Measurements from ENCODE around the gene MLH1. TPM values are rescaled to one million over a fixed set of nuclear protein-coding genes. Genes with fewer than 3 reads are reported as not detected.
A peak's percentile ranks its signal among the peaks of the same experiment; 100 is the strongest.

Gene MLH1
- total and polyA plus RNA-seq, 2 of the 8 experiments (the other 6 are each of a cell fraction or from before 2014, with no cell fraction given): 36.4 to 47.3 TPM

- CTCF ChIA-PET (ENCODE audit: partially characterized antibody): interaction anchor here (0.5 to 9.6 kb wide), 25 partner anchors 9 to 1087 kb away, joined by 3 to 125 read pairs (median 13); partner anchors contain the start of genes EPM2AIP1, MLH1 and TRANK1
- DNase-seq (ENCODE audit: low read depth in 1 of 2, low spot score in 2 of 2) (peak in 1 of 2 experiments; percentile 65), FAIRE-seq (no peak)
- Histone ChIP-seq H3K4me1 (replicated peaks in 1 of 4; ENCODE audit: control insufficient read depth in 3 of 4, insufficient read depth in 4 of 4, low read length in 3 of 4) (peaks cover 0 to 2% (median 0%) of the 10 kb centered on the region in 4 experiments; a peak in 2 of 7 replicates), H4K91ac (replicated peaks; ENCODE audit: insufficient read length, low read length) (no peak overlapping the region), H3K23me2 (ENCODE audit: low read depth, low read length) (no peaks in the 10 kb centered on the region), H3K9me3 (ENCODE audit: insufficient read depth in 2 of 2, low read depth in 1 of 2, low read length in 1 of 2) (no peaks in the 10 kb centered on the region), H2BK12ac (ENCODE audit: low read depth, low read length) (no peak overlapping the region), H3K27ac (ENCODE audit: low read depth, low read length) (no peak overlapping the region), H3K36me3 (ENCODE audit: control insufficient read depth in 2 of 4, insufficient read depth in 4 of 4, low read length in 3 of 4) (no peaks in the 10 kb centered on the region), H3K4me2 (ENCODE audit: insufficient read depth in 1 of 2, low read depth in 2 of 2, low read length in 2 of 2) (no peak overlapping the region), H4K5ac (ENCODE audit: insufficient read length, low read depth, low read length) (no peak overlapping the region), H2BK15ac (ENCODE audit: low read length) (no peak overlapping the region), H2AK5ac (ENCODE audit: low read depth, low read length) (no peak overlapping the region), H3K4ac (replicated peaks; ENCODE audit: insufficient read length, low read depth, low read length) (no peak overlapping the region), H3K4me3 (ENCODE audit: extremely low read depth in 1 of 4, insufficient read depth in 2 of 4, low read depth in 3 of 4, low read length in 4 of 4) (no peak overlapping the region), H3K79me2 (ENCODE audit: control insufficient read depth in 1 of 2, insufficient read depth in 2 of 2, low read length in 2 of 2) (no peaks in the 10 kb centered on the region), H3K56ac (replicated peaks; ENCODE audit: insufficient read length, low read depth, low read length) (no peak overlapping the region), H4K8ac (ENCODE audit: extremely low read depth, insufficient read depth, low read length) (no peak overlapping the region), H3K18ac (ENCODE audit: extremely low read depth, low read length) (no peak overlapping the region), H3K23ac (ENCODE audit: insufficient read length) (no peak overlapping the region), H4K20me1 (replicated peaks in 1 of 2; ENCODE audit: control insufficient read depth in 1 of 2, insufficient read depth in 2 of 2, low read length in 2 of 2) (no peaks in the 10 kb centered on the region), H3K14ac (ENCODE audit: insufficient read length) (no peak overlapping the region), H2BK120ac (replicated peaks; ENCODE audit: low read depth, low read length) (no peak overlapping the region), H3K9ac (replicated peaks in 1 of 4; ENCODE audit: extremely low read depth in 1 of 4, low read depth in 3 of 4, low read length in 3 of 4) (no peak overlapping the region), H2BK20ac (ENCODE audit: low read length) (no peak overlapping the region), H2AFZ (ENCODE audit: low read length) (no peak overlapping the region), H3K79me1 (ENCODE audit: low read depth, low read length) (no peaks in the 10 kb centered on the region), H3K27me3 (replicated peaks in 1 of 4; ENCODE audit: control insufficient read depth in 3 of 4, extremely low read depth in 1 of 4, insufficient read depth in 3 of 4, low read length in 3 of 4) (no peaks in the 10 kb centered on the region), H2BK5ac (ENCODE audit: low read depth, low read length) (no peak overlapping the region)
- 69% methylated on average over 1 of the region's 1 CpG; no CpG with 5 or more reads in 1 of the 2 experiments for WGBS, 2 experiments (ENCODE audit: extremely low coverage in 1 of 2, insufficient coverage in 1 of 2, insufficient read length in 1 of 2, insufficient replicate concordance in 2 of 2, low coverage in 1 of 2, low lambda C conversion rate in 2 of 2, missing lambda C conversion rate in 1 of 2)
- POLR2A ChIA-PET (ENCODE audit: partially characterized antibody): interaction anchor here (1.0 to 6.8 kb wide), 4 partner anchors 12 to 36 kb away, joined by 3 to 25 read pairs (median 9); partner anchors contain the start of genes EPM2AIP1, MLH1 and TRANK1
- TF ChIP-seq CTBP2 (IDR thresholded peaks at IDR 0.05; ENCODE audit: borderline replicate concordance, insufficient read depth, insufficient read length, low read length) (no peak), RAD21 (IDR thresholded peaks at IDR 0.05 in 1 of 2, conservative IDR thresholded peaks at IDR 0.05 in 1 of 2; ENCODE audit: low read depth in 2 of 2, low read length in 2 of 2) (peak; percentile 29 to 51; a peak in 3 of 4 replicates), JUND (IDR thresholded peaks at IDR 0.05; ENCODE audit: low read length) (no peak), MAX (IDR thresholded peaks at IDR 0.05) (no peak), CTCF (IDR thresholded peaks at IDR 0.05; ENCODE audit: control extremely low read depth in 1 of 3, insufficient read depth in 1 of 3, low read depth in 1 of 3, low read length in 3 of 3) (peak; percentile 72 to 78 (median 74))
These were observed 36.3 kb upstream of the MLH1 start for GRCh38 chr3:36957063-36957462.

Measured in H1 (cell line).